ENCODE data around the gene RDX. TPM values are rescaled to one million over a fixed set of nuclear protein-coding genes. Genes with fewer than 3 reads are reported as not detected.

The RDX gene
- total and polyA plus RNA-seq, 2 of the 4 experiments (the other 2 are of a cell fraction) = 61.1 to 72.4 TPM

GRCh38 chr11:110318638-110319404 is 22.4 kb upstream of the RDX start:
- no peak overlapping the region for H3K14ac ChIP-seq (replicated peaks; ENCODE audit: low read depth, low read length)
- intact Hi-C loops (cut with micrococcal nuclease) (loop anchor here (2.0 kb wide), 1 partner anchor 38 kb away; no protein-coding TSS in a partner anchor), in situ Hi-C loops (cut with MboI; ENCODE audit: low sequenced_read_pairs) (no loop called here), dilution Hi-C loops (cut with HindIII; ENCODE audit: low sequenced_read_pairs, unreplicated experiment) (no loop called here)
- H3K9me3 ChIP-seq (ENCODE audit: control insufficient read depth, insufficient read depth, low read length) = no peaks in the 10 kb centered on the region
- no peak overlapping the region for H4K91ac ChIP-seq (ENCODE audit: insufficient read depth, low read depth, low read length)
- no peaks in the 10 kb centered on the region for H3K36me3 ChIP-seq (ENCODE audit: control insufficient read depth, insufficient read depth, low read length)
- no peak overlapping the region for H3K4me2 ChIP-seq (ENCODE audit: low read depth, low read length)
- ChIA-PET CTCF (no interaction called here), POLR2A (ENCODE audit: unreplicated experiment) (no interaction called here)
- H2BK15ac ChIP-seq (ENCODE audit: low read depth, low read length) = no peak overlapping the region
- no peaks in the 10 kb centered on the region for H3K27me3 ChIP-seq (ENCODE audit: control insufficient read depth, insufficient read depth, low read length)
- no peak overlapping the region for H3K9ac ChIP-seq (ENCODE audit: low read depth, low read length)
- DNase-seq = no peak
- WGBS, 2 experiments (ENCODE audit: extremely low coverage in 2 of 2, insufficient read length in 1 of 2) = no CpG with 5 or more reads among the region's 1 CpG
- H3K18ac ChIP-seq (ENCODE audit: low read depth, low read length) = no peak overlapping the region
- no peak overlapping the region for H2AK5ac ChIP-seq (ENCODE audit: low read depth, low read length)
- H3K56ac ChIP-seq (ENCODE audit: extremely low read depth, insufficient read depth, low read length) = no peak overlapping the region
- H3K23ac ChIP-seq (ENCODE audit: low read depth, low read length) = no peak overlapping the region
- H3K27ac ChIP-seq (ENCODE audit: insufficient read depth, low read length) = no peak overlapping the region
- BruUV-seq (replicated peaks) = no TSS peak
- TF ChIP-seq RCOR1 (IDR thresholded peaks at IDR 0.05; ENCODE audit: insufficient replicate concordance, low read length) = no peak
- no peak for TF ChIP-seq BHLHE40 (IDR thresholded peaks at IDR 0.05; ENCODE audit: low read depth, low read length)
- no peak for TF ChIP-seq NFE2L2 (IDR thresholded peaks at IDR 0.05; ENCODE audit: low read depth, low read length)
- TF ChIP-seq ELK1 (IDR thresholded peaks at IDR 0.05; ENCODE audit: borderline replicate concordance, low read depth, low read length) = no peak
- TF ChIP-seq RFX5 (IDR thresholded peaks at IDR 0.05; ENCODE audit: low read depth, low read length) = no peak
- TF ChIP-seq MAFK (IDR thresholded peaks at IDR 0.05; ENCODE audit: low read depth, low read length) = no peak
- no peak for TF ChIP-seq POLR2A (IDR thresholded peaks at IDR 0.05; ENCODE audit: low read depth, low read length)
- TF ChIP-seq FOS (IDR thresholded peaks at IDR 0.05; ENCODE audit: low read depth, low read length) = no peak
- no peak for TF ChIP-seq RAD21 (IDR thresholded peaks at IDR 0.05; ENCODE audit: low read length)
- TF ChIP-seq USF2 (IDR thresholded peaks at IDR 0.05; ENCODE audit: low read depth, low read length) = no peak
- TF ChIP-seq MXI1 (IDR thresholded peaks at IDR 0.05; ENCODE audit: borderline replicate concordance, low read depth, low read length) = no peak
- peaks cover 2% of the 10 kb centered on the region; the same call in 1 of the 2 replicates for H3K4me1 ChIP-seq (ENCODE audit: control insufficient read depth, insufficient read depth, low read length)
- no peak overlapping the region for H4K8ac ChIP-seq (ENCODE audit: low read depth in 2 of 2, low read length in 2 of 2)
- no peak overlapping the region for H3K4me3 ChIP-seq (ENCODE audit: insufficient read depth, low read depth, low read length)
- no peaks in the 10 kb centered on the region for H4K20me1 ChIP-seq (ENCODE audit: insufficient read depth, low read length)
- H2AFZ ChIP-seq (replicated peaks; ENCODE audit: low read length, poor library complexity) = no peak overlapping the region
- H3K4ac ChIP-seq (ENCODE audit: low read depth, low read length) = no peak overlapping the region
- no peak overlapping the region for H2BK20ac ChIP-seq (ENCODE audit: low read depth, low read length)
- H2BK5ac ChIP-seq (ENCODE audit: low read depth, low read length, poor library complexity, severe bottlenecking) = no peak overlapping the region
- no peak overlapping the region for H4K5ac ChIP-seq (ENCODE audit: low read depth, low read length)
- no peak for ATAC-seq (ENCODE audit: low read depth)
- no peaks in the 10 kb centered on the region for H3K79me1 ChIP-seq (ENCODE audit: low read depth in 1 of 2, low read length in 2 of 2)
- H2BK120ac ChIP-seq (ENCODE audit: low read depth, low read length) = no peak overlapping the region
- no peaks in the 10 kb centered on the region for H3K9me1 ChIP-seq (ENCODE audit: insufficient read depth, low read length)
- H2AK9ac ChIP-seq (replicated peaks; ENCODE audit: low read depth, low read length, poor library complexity) = no peak overlapping the region
